NCI-H1694 treated with DMSO at 0.1 percent for 48 hours (cell line): Measurements from ENCODE around the gene PLEKHH3.
"Not testable (repeated sequence)": the region's sequence is repeated elsewhere in the genome, so short reads cannot be mapped to it uniquely, and the experiment has no call there.

Experiments used
- DNase-seq: peaks from one replicate; lab custom pipeline; 2025; lab: John Stamatoyannopoulos, UW

The PLEKHH3 gene

GRCh38 chr17:42670789-42671657, 5.8 kb downstream of the PLEKHH3 start:
- no peak for DNase-seq

GRCh38 chr17:42669977-42670788, 6.6 kb downstream of the PLEKHH3 start:
- no peak for DNase-seq

- DNase-seq = no peak
Measured at GRCh38 chr17:42669705-42669976, 7.2 kb downstream of the PLEKHH3 start.

- DNase-seq = no peak
Measured at GRCh38 chr17:42667088-42667951, 9.5 kb downstream of the PLEKHH3 start.

GRCh38 chr17:42666126-42666525, 10.7 kb downstream of the PLEKHH3 start:
- not testable (repeated sequence) for DNase-seq

GRCh38 chr17:42665581-42666001, 11.2 kb downstream of the PLEKHH3 start:
- no peak for DNase-seq

GRCh38 chr17:42660692-42661345, 16.0 kb downstream of the PLEKHH3 start:
- no peak for DNase-seq

- DNase-seq = not testable (repeated sequence)
Measured at GRCh38 chr17:42659932-42660274, 16.9 kb downstream of the PLEKHH3 start.

GRCh38 chr17:42659079-42659931, 17.5 kb downstream of the PLEKHH3 start, which contains the start of gene TUBG2:
TUBG2 (plus strand) TSS chr17:42659284; CDS start chr17:42659504, 220 bp downstream.
- DNase-seq = peak; percentile 90

GRCh38 chr17:42657824-42658588, 18.8 kb downstream of the PLEKHH3 start:
- no peak for DNase-seq

GRCh38 chr17:42655528-42655927, 21.3 kb downstream of the PLEKHH3 start:
- no peak for DNase-seq

GRCh38 chr17:42653179-42654124, 23.3 kb downstream of the PLEKHH3 start:
- no peak for DNase-seq

- DNase-seq = no peak
Measured at GRCh38 chr17:42651392-42651791, 25.4 kb downstream of the PLEKHH3 start.

- DNase-seq = no peak
Measured at GRCh38 chr17:42647778-42648177, 29.0 kb downstream of the PLEKHH3 start.

GRCh38 chr17:42642336-42642735, 34.5 kb downstream of the PLEKHH3 start:
- DNase-seq = no peak

- no peak for DNase-seq
Measured at GRCh38 chr17:42640121-42640520, 36.7 kb downstream of the PLEKHH3 start.

- no peak for DNase-seq
Measured at GRCh38 chr17:42639525-42640113, 37.2 kb downstream of the PLEKHH3 start.

GRCh38 chr17:42632949-42633444, 43.8 kb downstream of the PLEKHH3 start:
- no peak for DNase-seq
